Measurements from ENCODE around the gene ASB17. TPM values are rescaled to one million over a fixed set of nuclear protein-coding genes. Genes with fewer than 3 reads are reported as not detected.

ASB17 gene
- total and polyA plus RNA-seq, 3 donors from 2014 or later, result 16.7 to 78.7 (median 18.7) TPM

- no peak overlapping the region for H3K27ac ChIP-seq
- H3K9me3 ChIP-seq, result no peaks in the 10 kb centered on the region
- H3K4me3 ChIP-seq, result no peak overlapping the region
- no peak for DNase-seq
- intact Hi-C loops (cut with DNase I; ENCODE audit: low total_unique reads), result no loop called here
- H3K4me1 ChIP-seq, result no peaks in the 10 kb centered on the region
- no peaks in the 10 kb centered on the region for H3K36me3 ChIP-seq (ENCODE audit: low read depth, missing control alignments)
- no peaks in the 10 kb centered on the region for H3K27me3 ChIP-seq
- WGBS, 2 donors, result 65 to 72% methylated on average over 1 of the region's 1 CpG
- no peak for TF ChIP-seq POLR2A (IDR thresholded peaks at IDR 0.05)
- no peak for TF ChIP-seq CTCF (IDR thresholded peaks at IDR 0.05)
Measured at GRCh38 chr1:75870951-75871350, 61.3 kb downstream of the ASB17 start.

Other genes starting within 250 kb of the ASB17 start
- gene ACADM, start 207.7 kb downstream of the ASB17 start, total RNA-seq, result 10 to 100 TPM; 57.7 to 77.6 TPM
- 67.9 TPM for gene ACADM, start 207.7 kb downstream of the ASB17 start, polyA plus RNA-seq (ENCODE audit: insufficient read depth, low read depth, low replicate concordance)
- 10 to 100 TPM; 37.6 to 45.0 TPM for gene RABGGTB, start 146.1 kb downstream of the ASB17 start, total RNA-seq
- gene RABGGTB, start 146.1 kb downstream of the ASB17 start, polyA plus RNA-seq (ENCODE audit: insufficient read depth, low read depth, low replicate concordance), result 31.3 TPM
- 1 to 10 TPM; 5.5 to 8.2 TPM for gene MSH4, start 135.5 kb downstream of the ASB17 start, total RNA-seq
- gene MSH4, start 135.5 kb downstream of the ASB17 start, polyA plus RNA-seq (ENCODE audit: insufficient read depth, low read depth, low replicate concordance), result 4.6 TPM
- gene ST6GALNAC3, start 142.3 kb upstream of the ASB17 start, total RNA-seq, result under 1 TPM; 0.74 to 0.87 TPM
- gene ST6GALNAC3, start 142.3 kb upstream of the ASB17 start, polyA plus RNA-seq (ENCODE audit: insufficient read depth, low read depth, low replicate concordance), result 0.46 TPM

Measured in testis (tissue), 3 donors.